HEK293T (cell line): ENCODE measurements around the gene DNAJB2.

Experiments
- ARNT ChIP-seq: fragments of 450-650 bp; IDR thresholded peaks from 2 replicates; pipeline ENCODE4 v1.6.1; 2017; ENCODE audit warnings: mild to moderate bottlenecking
- BHLHE40 ChIP-seq: fragments of 450-650 bp; IDR thresholded peaks from 2 replicates; pipeline ENCODE4 v1.6.1; 2016; ENCODE audit warnings: mild to moderate bottlenecking, moderate library complexity, borderline replicate concordance
- ELF4 ChIP-seq: fragments of 450-650 bp; IDR thresholded peaks from 2 replicates; pipeline ENCODE4 v1.6.1; 2017; ENCODE audit warnings: antibody characterized with exemption
- FOXA1 ChIP-seq: fragments of 450-650 bp; IDR thresholded peaks from 2 replicates; pipeline ENCODE4 v1.6.1; 2016; ENCODE audit warnings: mild to moderate bottlenecking
- FOXM1 ChIP-seq: fragments of 450-650 bp; IDR thresholded peaks from 2 replicates; pipeline ENCODE4 v1.6.1; 2017; ENCODE audit warnings: mild to moderate bottlenecking, borderline replicate concordance
- HDGF ChIP-seq: fragments of 450-650 bp; IDR thresholded peaks from 2 replicates; pipeline ENCODE4 v1.6.1; 2017; ENCODE audit warnings: antibody characterized with exemption, borderline replicate concordance
- L3MBTL2 ChIP-seq: fragments of 450-650 bp; conservative IDR thresholded peaks from 2 replicates; pipeline ENCODE4 v1.6.1; 2016; ENCODE audit warnings: mild to moderate bottlenecking
- LEF1 ChIP-seq: fragments of 450-650 bp; IDR thresholded peaks from 2 replicates; pipeline ENCODE4 v1.6.1; 2017; ENCODE audit warnings: mild to moderate bottlenecking, borderline replicate concordance
- NFRKB ChIP-seq: fragments of 450-650 bp; IDR thresholded peaks from 2 replicates; pipeline ENCODE4 v1.6.1; 2016; ENCODE audit warnings: mild to moderate bottlenecking, moderate library complexity
- PKNOX1 ChIP-seq: fragments of 450-650 bp; IDR thresholded peaks from 2 replicates; pipeline ENCODE4 v1.6.1; 2016
- SP1 ChIP-seq: fragments of 450-650 bp; IDR thresholded peaks from 2 replicates; pipeline ENCODE4 v1.6.1; 2017
- SUZ12 ChIP-seq: fragments of 450-650 bp; IDR thresholded peaks from 2 replicates; pipeline ENCODE4 v1.6.1; 2016; ENCODE audit warnings: mild to moderate bottlenecking
- TARDBP ChIP-seq: fragments of 450-650 bp; IDR thresholded peaks from 2 replicates; pipeline ENCODE4 v1.6.1; 2016
- ZNF384 ChIP-seq: fragments of 450-650 bp; IDR thresholded peaks from 2 replicates; pipeline ENCODE4 v1.6.1; 2016

GRCh38 chr2:219335373-219335786 is 56.2 kb downstream of the DNAJB2 start:
- TF ChIP-seq SUZ12 (no peak), TARDBP (no peak), FOXM1 (no peak), SP1 (no peak), L3MBTL2 (no peak), PKNOX1 (no peak), ELF4 (no peak), NFRKB (no peak), FOXA1 (no peak), LEF1 (no peak), HDGF (no peak), BHLHE40 (no peak), ARNT (no peak), ZNF384 (no peak)
